GM12801 (cell line): ENCODE results near the gene IL2RG.

Experiments
- CTCF ChIP-seq: IDR thresholded peaks from one replicate; pipeline ENCODE4 v1.5.1; 2011; ENCODE audit warnings: control low read depth; ENCODE audit not compliant: insufficient read length; ENCODE audit errors: extremely low read depth

Gene IL2RG

GRCh38 chrX:71128166-71128833, 16.9 kb upstream of the IL2RG start:
- no peak for TF ChIP-seq CTCF

GRCh38 chrX:71118985-71119535, 7.7 kb upstream of the IL2RG start:
- TF ChIP-seq CTCF = no peak

- TF ChIP-seq CTCF = no peak
Measured at GRCh38 chrX:71118032-71118984, 6.9 kb upstream of the IL2RG start, which contains the start of gene MED12. Gene MED12 (plus strand): TSS chrX:71118596. CDS start chrX:71118755, 159 bp downstream.

- no peak for TF ChIP-seq CTCF
Measured at GRCh38 chrX:71117358-71117757, 6.0 kb upstream of the IL2RG start.

GRCh38 chrX:71111921-71112431, 599 bp upstream of the IL2RG start:
- no peak for TF ChIP-seq CTCF

GRCh38 chrX:71109051-71109450, 2.3 kb downstream of the IL2RG start:
- TF ChIP-seq CTCF = no peak

- no peak for TF ChIP-seq CTCF
Measured at GRCh38 chrX:71107762-71108360, 3.5 kb downstream of the IL2RG start.
